HL-60 (cell line): ENCODE results near the gene DOCK1.

Experiments used
- GABPA ChIP-seq: IDR thresholded peaks from 2 replicates; pipeline ENCODE4 v1.6.1; 2012; ENCODE audit warnings: low read depth
- POLR2AphosphoS5 ChIP-seq: IDR thresholded peaks from 2 replicates; pipeline ENCODE4 v1.6.1; 2012; ENCODE audit warnings: low read depth
- SPI1 ChIP-seq: IDR thresholded peaks from 2 replicates; pipeline ENCODE4 v1.6.1; 2012; ENCODE audit warnings: low read depth, mild to moderate bottlenecking, borderline replicate concordance
- TF ChIP-seq, protein P1 (sequence below): IDR thresholded peaks from one replicate; pipeline ENCODE4 v1.5.1; 2011; ENCODE audit warnings: low read length, control low read depth, inconsistent platforms; ENCODE audit not compliant: insufficient read depth

DNA sequence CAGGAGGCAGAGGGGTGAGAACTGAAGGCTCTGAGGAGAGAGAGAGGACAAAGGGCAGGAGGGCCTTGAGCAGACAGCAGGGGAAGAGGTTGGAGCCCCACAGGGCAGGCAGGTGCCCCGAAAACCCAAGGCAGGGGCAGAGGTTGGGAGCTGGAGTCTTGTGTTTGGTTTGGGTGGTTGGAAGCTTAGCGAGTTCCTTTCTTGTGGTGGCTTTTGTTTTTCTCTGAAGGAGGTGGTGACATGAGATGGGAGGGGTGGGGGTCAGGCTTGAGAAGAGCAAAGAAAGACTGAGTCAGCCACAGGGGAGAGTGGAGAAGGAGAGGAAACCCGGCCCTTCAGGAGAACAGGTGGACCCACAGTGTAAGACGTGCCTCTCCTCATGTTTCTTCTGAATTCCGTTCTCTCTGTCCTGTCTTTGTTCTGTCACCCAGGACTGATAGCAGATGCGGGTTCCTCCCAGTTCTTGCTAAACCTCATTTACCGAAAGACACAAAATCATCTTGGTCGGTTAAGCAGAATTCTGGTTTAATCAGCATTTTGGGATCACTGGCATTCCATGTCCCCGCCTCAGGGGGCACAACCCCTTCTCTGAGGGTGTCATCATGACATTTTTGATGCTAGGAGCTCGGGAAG lies 195.9 kb downstream of the DOCK1 start:
- TF ChIP-seq, protein P1, sequence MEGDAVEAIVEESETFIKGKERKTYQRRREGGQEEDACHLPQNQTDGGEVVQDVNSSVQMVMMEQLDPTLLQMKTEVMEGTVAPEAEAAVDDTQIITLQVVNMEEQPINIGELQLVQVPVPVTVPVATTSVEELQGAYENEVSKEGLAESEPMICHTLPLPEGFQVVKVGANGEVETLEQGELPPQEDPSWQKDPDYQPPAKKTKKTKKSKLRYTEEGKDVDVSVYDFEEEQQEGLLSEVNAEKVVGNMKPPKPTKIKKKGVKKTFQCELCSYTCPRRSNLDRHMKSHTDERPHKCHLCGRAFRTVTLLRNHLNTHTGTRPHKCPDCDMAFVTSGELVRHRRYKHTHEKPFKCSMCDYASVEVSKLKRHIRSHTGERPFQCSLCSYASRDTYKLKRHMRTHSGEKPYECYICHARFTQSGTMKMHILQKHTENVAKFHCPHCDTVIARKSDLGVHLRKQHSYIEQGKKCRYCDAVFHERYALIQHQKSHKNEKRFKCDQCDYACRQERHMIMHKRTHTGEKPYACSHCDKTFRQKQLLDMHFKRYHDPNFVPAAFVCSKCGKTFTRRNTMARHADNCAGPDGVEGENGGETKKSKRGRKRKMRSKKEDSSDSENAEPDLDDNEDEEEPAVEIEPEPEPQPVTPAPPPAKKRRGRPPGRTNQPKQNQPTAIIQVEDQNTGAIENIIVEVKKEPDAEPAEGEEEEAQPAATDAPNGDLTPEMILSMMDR: no peak
- TF ChIP-seq POLR2AphosphoS5 (no peak), SPI1 (no peak), GABPA (no peak)
